Testis (tissue), 2 donors: Measurements from ENCODE around the gene PDE1A.

Experiments
- CTCF ChIP-seq, 3 experiments: fragments of 450-650 bp in 2 of 3; fragments of 200-600 bp in 1 of 3; sonication (generic) in 1 of 3; IDR thresholded peaks; one replicate each; pipeline ENCODE4 v1.5.1; 2016 to 2019; ENCODE audit warnings: antibody characterized with exemption in 3 of 3, mild to moderate bottlenecking in 2 of 3, moderate library complexity in 1 of 3
- POLR2A ChIP-seq: fragments of 450-650 bp; IDR thresholded peaks from one replicate; pipeline ENCODE4 v1.6.1; 2017; ENCODE audit warnings: antibody characterized with exemption, mild to moderate bottlenecking, moderate library complexity

- TF ChIP-seq CTCF (IDR thresholded peaks at IDR 0.05) (no peak), POLR2A (no peak)
Observed at GRCh38 chr2:182446087-182446486, 19.3 kb upstream of the PDE1A start.
